ENCODE measurements around the gene SORCS2.
"Not testable (repeated sequence)": the region's sequence is repeated elsewhere in the genome, so short reads cannot be mapped to it uniquely, and the experiment has no call there.

The SORCS2 gene

DNA sequence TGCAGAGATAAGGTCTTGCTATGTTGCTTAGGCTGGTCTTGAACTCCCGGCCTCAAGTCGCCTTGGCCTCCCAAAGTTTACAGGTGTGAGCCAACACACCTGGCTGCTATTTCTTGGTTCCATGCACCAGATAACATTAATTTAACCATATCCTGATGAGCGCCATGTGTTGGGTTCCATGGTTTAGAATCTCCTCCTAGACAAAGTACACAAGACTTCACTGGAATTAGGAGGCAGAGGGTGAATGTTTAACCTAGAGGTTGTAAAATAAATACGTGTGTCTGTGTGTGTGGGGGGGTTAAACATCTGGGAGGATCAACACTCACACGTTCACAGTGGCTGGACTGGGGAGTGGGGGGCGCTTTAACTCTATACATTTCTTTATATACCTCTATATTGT, 32.4 kb upstream of the SORCS2 start:
- DNase-seq (ENCODE audit: low read depth in 3 of 3, low spot score in 1 of 3) = no peak

DNA sequence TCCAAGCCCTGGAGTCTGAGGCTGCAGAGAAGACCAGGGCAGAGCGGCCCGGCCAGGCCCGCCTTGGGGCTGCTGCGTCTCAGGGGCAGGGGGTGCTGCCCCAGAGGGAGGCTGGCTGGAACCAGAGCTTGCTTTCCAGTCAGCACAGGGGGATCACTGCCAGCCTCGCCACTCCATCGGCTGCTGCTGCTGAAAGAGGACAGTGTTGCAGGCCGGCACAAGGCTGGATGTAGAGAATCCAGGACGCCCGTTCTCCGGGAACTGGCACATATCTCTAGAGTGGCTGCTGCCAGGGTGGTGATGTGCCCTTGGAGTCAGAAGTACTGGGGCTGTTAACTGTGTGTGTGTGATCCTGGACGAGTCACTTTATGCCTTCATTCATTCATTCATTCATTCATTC, 31.9 kb upstream of the SORCS2 start:
- no peak for DNase-seq (ENCODE audit: low read depth in 3 of 3, low spot score in 1 of 3)

DNA sequence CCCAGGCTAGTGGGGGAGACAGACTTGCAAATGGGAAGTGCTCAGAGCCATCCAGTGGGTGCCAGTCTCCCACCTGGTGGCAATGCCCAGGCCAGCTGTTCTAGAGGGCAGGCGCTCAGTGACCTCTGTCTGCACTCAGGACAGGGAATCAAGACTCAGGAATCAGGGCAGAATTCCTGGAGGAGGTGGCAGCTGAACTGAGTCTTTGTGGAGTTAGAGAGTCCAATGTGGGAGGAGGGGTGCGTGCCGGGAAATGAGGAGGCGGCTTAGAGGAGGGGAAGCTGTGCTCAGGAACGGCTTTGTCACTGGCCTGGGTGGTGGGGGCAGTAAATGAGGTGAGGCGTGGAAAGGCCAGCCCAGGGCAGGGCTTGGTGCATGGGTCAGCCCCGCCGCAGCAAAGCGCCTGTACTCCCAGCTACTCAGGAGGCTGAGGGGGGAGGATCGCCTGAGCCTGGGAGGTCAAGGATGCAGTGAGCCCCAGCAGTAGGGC, 31.3 kb upstream of the SORCS2 start:
- DNase-seq (ENCODE audit: low read depth in 3 of 3, low spot score in 1 of 3) = no peak

DNA sequence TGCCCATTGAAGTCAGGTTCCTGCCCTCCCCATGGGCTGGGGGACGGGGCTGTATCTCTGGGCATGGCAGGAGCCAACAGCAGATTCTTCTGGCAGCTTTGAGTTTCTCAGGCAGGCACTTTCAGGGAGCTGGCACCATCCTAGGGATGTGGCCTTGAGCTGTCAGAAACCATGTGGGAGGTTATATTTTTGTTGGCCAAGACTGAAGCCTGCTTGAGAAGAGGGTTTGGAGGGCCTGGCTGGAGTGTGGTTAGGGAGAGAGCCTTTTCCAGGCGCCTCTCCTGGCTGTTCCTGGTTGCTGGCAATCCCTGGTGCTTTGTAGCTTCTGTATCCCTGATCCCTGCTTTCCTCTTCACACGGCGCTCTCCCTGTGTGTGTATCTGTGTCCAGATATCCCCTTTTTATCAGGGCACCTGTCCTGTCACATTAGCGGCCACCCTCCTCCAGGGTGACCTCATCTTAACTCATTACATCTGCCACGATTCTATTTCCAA, 30.6 kb upstream of the SORCS2 start:
- DNase-seq (ENCODE audit: low read depth in 3 of 3, low spot score in 1 of 3) = no peak

GRCh38 chr4:7165056-7165873, 27.1 kb upstream of the SORCS2 start:
- not testable (repeated sequence) for DNase-seq (ENCODE audit: low read depth in 3 of 3, low spot score in 1 of 3)

GRCh38 chr4:7165874-7166201, 26.5 kb upstream of the SORCS2 start:
- DNase-seq (ENCODE audit: low read depth in 3 of 3, low spot score in 1 of 3) = no peak

- DNase-seq (ENCODE audit: low read depth in 3 of 3, low spot score in 1 of 3) = no peak
Observed at GRCh38 chr4:7166237-7166636, 26.1 kb upstream of the SORCS2 start.

GRCh38 chr4:7166981-7167700, 25.2 kb upstream of the SORCS2 start:
- no peak for DNase-seq (ENCODE audit: low read depth in 3 of 3, low spot score in 1 of 3)

GRCh38 chr4:7167706-7168105, 24.6 kb upstream of the SORCS2 start:
- DNase-seq (ENCODE audit: low read depth in 3 of 3, low spot score in 1 of 3) = no peak

DNA sequence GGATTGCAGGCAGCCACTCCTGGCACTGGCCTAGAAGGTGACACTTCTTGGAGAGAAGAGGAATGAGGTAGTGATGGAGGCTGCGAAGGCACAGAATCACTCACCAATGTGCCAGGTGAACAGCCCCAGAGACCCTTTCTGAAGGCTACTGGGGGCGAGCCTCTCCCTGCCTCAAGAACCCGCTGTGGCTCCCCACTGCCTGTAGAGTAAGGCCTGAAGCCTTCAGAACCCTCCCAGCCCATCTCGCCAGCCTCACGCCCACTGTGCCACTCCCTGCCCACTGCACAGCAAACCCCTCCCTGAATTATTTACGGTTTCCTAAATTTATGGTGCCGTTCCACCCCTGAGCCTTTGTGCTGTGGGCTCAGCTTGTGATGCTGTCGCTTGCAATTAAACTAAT, 24.2 kb upstream of the SORCS2 start:
- DNase-seq (ENCODE audit: low read depth in 3 of 3, low spot score in 1 of 3) = no peak

DNA sequence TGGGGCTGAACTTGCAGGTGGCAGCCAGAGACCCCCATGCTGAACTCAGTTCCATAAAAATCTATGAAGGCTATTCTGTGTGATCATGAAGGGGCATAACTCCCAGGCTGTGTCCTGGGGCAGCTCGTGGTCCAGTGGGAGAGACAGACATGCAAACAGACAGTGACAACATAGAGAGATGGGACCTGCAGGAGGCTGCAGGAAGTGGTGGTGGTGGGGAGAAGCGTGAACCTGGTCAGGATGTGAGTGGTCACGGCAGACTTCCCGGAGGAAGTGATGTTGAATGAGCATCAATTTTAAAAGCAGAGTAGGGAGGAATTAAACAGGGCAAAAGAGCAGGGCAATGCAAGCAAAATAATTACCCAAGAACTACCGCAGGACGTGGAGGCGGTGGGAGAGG, 23.2 kb upstream of the SORCS2 start:
- DNase-seq (ENCODE audit: low read depth in 3 of 3, low spot score in 1 of 3) = no peak

GRCh38 chr4:7170012-7170411, 22.3 kb upstream of the SORCS2 start:
- no peak for DNase-seq (ENCODE audit: low read depth in 3 of 3, low spot score in 1 of 3)

GRCh38 chr4:7171191-7171900, 21.0 kb upstream of the SORCS2 start:
- DNase-seq (ENCODE audit: low read depth in 3 of 3, low spot score in 1 of 3) = no peak

DNA sequence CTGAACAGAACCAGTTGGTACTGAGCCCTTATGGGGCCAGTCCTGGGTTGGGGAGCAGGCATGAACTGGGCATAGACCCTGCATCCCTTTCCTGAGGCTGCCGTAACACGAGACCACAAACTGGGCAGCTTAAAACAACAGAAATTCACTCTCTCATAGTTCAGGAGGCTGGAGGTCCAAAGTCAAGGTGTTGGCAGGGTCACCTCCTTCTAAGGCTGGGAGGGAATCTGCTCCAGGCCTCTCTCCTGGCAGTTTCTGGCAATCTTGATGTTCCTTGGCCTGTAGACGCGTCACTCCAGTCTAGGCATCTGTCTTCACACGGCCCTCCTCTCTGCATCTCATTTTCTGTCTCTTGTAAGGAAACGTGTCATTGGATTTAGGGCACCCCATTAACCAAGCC, 19.8 kb upstream of the SORCS2 start:
- no peak for DNase-seq (ENCODE audit: low read depth in 3 of 3, low spot score in 1 of 3)

DNA sequence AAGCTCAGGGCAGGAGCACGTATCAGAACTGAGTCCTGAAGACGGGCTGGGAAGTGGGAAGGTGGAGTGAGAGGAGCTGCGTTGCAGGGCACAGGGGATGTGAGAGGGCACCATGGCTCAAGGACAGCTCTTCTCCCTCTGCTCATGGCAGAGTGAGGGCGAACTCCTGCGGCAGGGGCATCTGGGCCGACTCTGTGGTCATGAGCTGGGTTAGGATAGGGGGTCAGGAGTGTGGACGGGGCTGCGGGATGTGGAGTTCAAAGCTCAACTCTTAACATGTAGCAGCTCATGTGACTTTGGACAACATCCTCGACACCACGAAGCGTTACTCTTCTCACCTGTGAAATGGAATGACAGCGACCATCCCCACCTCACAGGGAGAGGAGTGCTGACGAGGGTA, 19.4 kb upstream of the SORCS2 start:
- no peak for DNase-seq (ENCODE audit: low read depth in 3 of 3, low spot score in 1 of 3)

DNA sequence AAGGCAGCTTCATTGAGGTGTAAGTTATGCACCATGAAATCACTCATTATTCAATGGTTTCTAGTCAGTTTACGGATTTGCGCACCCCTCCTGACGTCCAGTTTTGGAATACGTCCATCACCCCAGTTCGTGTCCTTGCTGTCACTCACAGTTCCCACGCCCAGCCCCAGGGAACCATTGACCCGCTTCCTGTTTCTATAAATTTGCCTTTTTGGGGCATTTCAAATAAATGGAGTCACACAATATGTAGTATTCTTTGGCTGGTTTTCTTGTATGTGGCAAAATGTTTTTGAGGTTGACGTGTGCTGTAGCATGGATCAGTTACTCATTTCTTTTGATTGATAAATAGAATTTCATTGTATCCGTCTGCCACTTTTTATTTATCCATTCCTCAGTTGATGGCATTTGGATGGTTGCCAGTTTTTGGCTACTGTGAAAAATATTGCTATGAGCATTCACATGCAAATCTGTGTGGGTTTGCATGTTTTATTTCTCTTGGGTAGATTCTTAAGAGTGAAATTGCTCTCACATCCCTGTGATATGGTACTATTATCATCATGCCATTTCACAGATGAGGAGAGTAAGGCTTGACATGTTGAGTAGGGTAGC, 18.4 kb upstream of the SORCS2 start:
- no peak for DNase-seq (ENCODE audit: low read depth in 3 of 3, low spot score in 1 of 3)

DNA sequence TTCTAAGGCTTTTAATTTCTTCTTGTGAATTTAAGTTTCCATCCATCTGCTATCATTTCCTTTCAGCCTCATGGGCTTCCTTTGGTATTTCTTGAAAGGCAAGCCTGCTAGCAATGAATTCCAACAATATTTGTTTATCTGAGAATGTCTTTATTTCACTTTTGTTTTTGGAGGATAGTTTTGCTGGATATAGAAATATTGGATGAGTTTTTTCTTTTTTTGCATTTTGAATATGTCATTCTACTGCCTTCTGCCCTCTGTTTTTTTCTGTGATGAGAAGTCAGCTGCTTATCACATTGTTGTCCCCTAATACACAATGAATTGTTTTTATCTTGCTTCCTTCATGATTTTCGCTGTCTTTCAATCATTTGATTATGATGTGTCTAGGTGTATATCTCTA, 13.2 kb upstream of the SORCS2 start:
- DNase-seq (ENCODE audit: low read depth in 3 of 3, low spot score in 1 of 3) = no peak

- no peak for DNase-seq (ENCODE audit: low read depth in 3 of 3, low spot score in 1 of 3)
Observed at GRCh38 chr4:7180938-7181337, 11.4 kb upstream of the SORCS2 start.

DNA sequence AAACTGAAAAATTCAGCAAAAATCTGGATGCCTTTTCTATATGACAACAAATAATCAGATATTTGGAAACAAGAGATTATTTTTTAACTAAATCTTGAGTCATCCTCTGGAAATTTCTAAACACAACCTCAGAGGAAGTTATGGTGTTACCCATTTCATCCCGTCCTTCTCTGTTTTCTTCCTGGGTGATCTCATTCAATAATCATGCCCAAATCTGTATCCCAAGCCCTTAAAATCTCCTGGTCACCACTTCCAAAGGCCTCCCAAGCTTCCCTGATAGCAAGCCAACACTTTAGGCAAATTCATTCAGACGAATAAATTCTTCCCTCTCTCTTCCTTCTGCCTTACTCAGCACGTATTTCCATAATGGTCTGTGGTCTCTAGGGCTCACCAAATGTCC, 9.7 kb upstream of the SORCS2 start:
- DNase-seq (ENCODE audit: low read depth in 3 of 3, low spot score in 1 of 3) = no peak

DNA sequence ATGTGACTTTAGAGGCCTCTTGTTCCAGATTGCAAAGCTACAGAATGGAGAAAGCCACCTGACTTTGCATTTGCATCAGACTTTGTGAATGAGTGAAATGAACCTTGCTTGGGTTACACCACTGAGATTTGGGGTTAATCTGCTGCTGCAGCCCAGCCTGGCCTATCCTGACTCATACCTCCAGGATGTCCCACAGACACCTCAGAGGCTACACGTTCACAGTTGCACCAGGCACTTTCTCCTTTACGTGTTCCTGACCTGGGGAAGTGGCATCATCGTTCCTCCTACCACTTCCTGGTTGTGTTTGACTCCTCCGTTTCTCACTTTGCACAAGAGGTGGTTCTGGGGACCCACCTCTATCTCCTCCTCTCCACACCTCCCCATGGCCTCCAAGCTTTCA, 9.2 kb upstream of the SORCS2 start:
- no peak for DNase-seq (ENCODE audit: low read depth in 3 of 3, low spot score in 1 of 3)

DNA sequence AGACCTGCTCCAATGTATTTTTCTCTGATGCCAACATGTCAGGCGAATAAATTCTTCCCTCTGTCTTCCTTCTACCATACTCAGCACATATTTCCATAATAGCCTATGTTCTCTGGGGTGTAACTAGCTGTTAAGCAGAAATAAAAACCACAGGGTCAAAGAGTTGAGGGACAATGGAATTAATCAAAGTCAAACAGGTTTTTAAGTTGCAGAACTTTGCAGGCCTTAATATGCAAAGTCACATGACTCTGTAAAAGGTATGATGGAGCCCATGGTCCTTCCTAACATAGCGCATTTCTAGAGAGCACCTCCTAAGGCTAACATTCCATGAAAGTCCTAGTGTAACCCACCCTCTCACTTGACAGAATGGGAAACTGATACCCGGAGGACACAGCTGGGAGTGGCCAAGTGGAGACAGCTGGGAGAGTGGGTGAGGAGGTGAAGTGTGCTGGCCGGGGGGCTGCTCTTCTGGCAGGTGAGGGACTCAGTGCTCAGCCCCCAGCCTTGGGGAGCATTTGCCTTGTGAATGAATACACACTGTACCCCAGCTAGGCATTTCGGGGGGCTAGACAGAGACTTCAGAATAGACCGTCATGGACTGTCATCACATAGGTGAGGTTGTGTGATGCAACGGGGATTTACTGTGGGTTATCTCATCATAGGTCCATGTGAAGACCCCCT, 8.4 kb upstream of the SORCS2 start:
- DNase-seq (ENCODE audit: low read depth in 3 of 3, low spot score in 1 of 3) = no peak
